IMR-90 (cell line): ENCODE measurements around the gene SLCO1B1. TPM values are rescaled to one million over a fixed set of nuclear protein-coding genes. Genes with fewer than 3 reads are reported as not detected.

Source experiments
- ATAC-seq: fragments of 200-7000 bp; cut with Tn5 transposase; 2 replicates; pipeline ENCODE4 v1.9.1; 2020; ENCODE audit warnings: low read depth, mild to moderate bottlenecking, moderate library complexity
- BruUV-seq: library from RNA; stranded (reverse); fragments of 400-500 nt; replicated peaks from 2 replicates; lab custom pipeline; 2021; lab: Mats Ljungman, UMichigan
- CTCF ChIA-PET: fragments of 300-600 bp; formaldehyde crosslinking; extraction: SDS; loops from one replicate; lab custom pipeline; 2021; ENCODE audit warnings: antibody characterized with exemption; lab: Yijun Ruan, JAX
- POLR2A ChIA-PET: fragments of 300-600 bp; sonication (Branson Sonifier 250); formaldehyde crosslinking; loops from one replicate; lab custom pipeline; 2022; ENCODE audit warnings: antibody characterized with exemption; ENCODE audit not compliant: unreplicated experiment; lab: Charles Lee
- DNase-seq: peaks from one replicate; pipeline ENCODE4 v3.0.0; 2013
- H2AFZ ChIP-seq: replicated peaks from 2 replicates; pipeline ENCODE3; 2013; ENCODE audit warnings: low read length, mild to moderate bottlenecking; ENCODE audit not compliant: poor library complexity
- H2AK5ac ChIP-seq: 2 replicates; pipeline ENCODE4 v1.6.1; 2013; ENCODE audit warnings: low read depth, low read length, inconsistent platforms
- H2AK9ac ChIP-seq: replicated peaks from 2 replicates; pipeline ENCODE3; 2013; ENCODE audit warnings: mild to moderate bottlenecking, low read depth, low read length, moderate library complexity; ENCODE audit not compliant: poor library complexity
- H2BK120ac ChIP-seq: 2 replicates; pipeline ENCODE4 v1.6.1; 2013; ENCODE audit warnings: low read depth, low read length, inconsistent platforms
- H2BK15ac ChIP-seq: 3 replicates; pipeline ENCODE4 v1.6.1; 2013; ENCODE audit warnings: low read depth, low read length, inconsistent platforms
- H2BK20ac ChIP-seq: 2 replicates; pipeline ENCODE4 v1.6.1; 2013; ENCODE audit warnings: low read depth, mild to moderate bottlenecking, inconsistent platforms, low read length, moderate library complexity
- H2BK5ac ChIP-seq: 2 replicates; pipeline ENCODE4 v1.6.1; 2013; ENCODE audit warnings: mild to moderate bottlenecking, low read depth, low read length, inconsistent platforms; ENCODE audit not compliant: poor library complexity, severe bottlenecking
- H3K14ac ChIP-seq: replicated peaks from 2 replicates; pipeline ENCODE4 v1.6.1; 2013; ENCODE audit warnings: low read depth, low read length, inconsistent platforms
- H3K18ac ChIP-seq: 2 replicates; pipeline ENCODE4 v1.6.1; 2013; ENCODE audit warnings: low read depth, low read length, control low read depth
- H3K23ac ChIP-seq: 2 replicates; pipeline ENCODE4 v1.6.1; 2013; ENCODE audit warnings: low read depth, low read length, inconsistent platforms
- H3K27ac ChIP-seq: 2 replicates; pipeline ENCODE4 v1.5.1; 2013; ENCODE audit warnings: mild to moderate bottlenecking, control low read depth, low read length; ENCODE audit not compliant: insufficient read depth
- H3K27me3 ChIP-seq: 2 replicates; pipeline ENCODE4 v1.6.1; 2013; ENCODE audit warnings: low read length; ENCODE audit not compliant: control insufficient read depth, insufficient read depth
- H3K36me3 ChIP-seq: 2 replicates; pipeline ENCODE4 v1.6.1; 2013; ENCODE audit warnings: low read length, mixed read lengths; ENCODE audit not compliant: control insufficient read depth, insufficient read depth
- H3K4ac ChIP-seq: 2 replicates; pipeline ENCODE4 v1.6.1; 2013; ENCODE audit warnings: low read depth, low read length, inconsistent platforms
- H3K4me1 ChIP-seq: 2 replicates; pipeline ENCODE4 v1.6.1; 2013; ENCODE audit warnings: low read length, mixed read lengths; ENCODE audit not compliant: control insufficient read depth, insufficient read depth
- H3K4me2 ChIP-seq: 2 replicates; pipeline ENCODE4 v1.6.1; 2013; ENCODE audit warnings: low read depth, mild to moderate bottlenecking, control low read depth, low read length, moderate library complexity
- H3K4me3 ChIP-seq: 2 replicates; pipeline ENCODE4 v1.5.1; 2013; ENCODE audit warnings: low read depth, mild to moderate bottlenecking, control low read depth, low read length, moderate library complexity; ENCODE audit not compliant: insufficient read depth
- H3K56ac ChIP-seq: 2 replicates; pipeline ENCODE4 v1.6.1; 2013; ENCODE audit warnings: low read length, inconsistent platforms; ENCODE audit not compliant: insufficient read depth; ENCODE audit errors: extremely low read depth
- H3K79me1 ChIP-seq, 2 experiments: 2 replicates each; pipeline ENCODE4 v1.6.1; 2013; ENCODE audit warnings: low read length in 2 of 2, inconsistent platforms in 1 of 2, low read depth in 1 of 2
- H3K9ac ChIP-seq: 2 replicates; pipeline ENCODE4 v1.6.1; 2013; ENCODE audit warnings: low read depth, low read length, control low read depth
- H3K9me1 ChIP-seq: 2 replicates; pipeline ENCODE4 v1.6.1; 2013; ENCODE audit warnings: low read length, inconsistent platforms; ENCODE audit not compliant: insufficient read depth
- H3K9me3 ChIP-seq: 2 replicates; pipeline ENCODE4 v1.6.1; 2013; ENCODE audit warnings: low read length; ENCODE audit not compliant: control insufficient read depth, insufficient read depth
- H4K20me1 ChIP-seq: 2 replicates; pipeline ENCODE4 v1.6.1; 2013; ENCODE audit warnings: low read length, inconsistent platforms; ENCODE audit not compliant: insufficient read depth
- H4K5ac ChIP-seq: 2 replicates; pipeline ENCODE4 v1.6.1; 2013; ENCODE audit warnings: mild to moderate bottlenecking, low read depth, low read length, control low read depth
- H4K8ac ChIP-seq, 2 experiments: 2 replicates each; pipeline ENCODE4 v1.6.1; 2013; ENCODE audit warnings: low read depth in 2 of 2, low read length in 2 of 2, control low read depth in 1 of 2, inconsistent platforms in 1 of 2
- H4K91ac ChIP-seq: 2 replicates; pipeline ENCODE4 v1.6.1; 2013; ENCODE audit warnings: low read depth, low read length, inconsistent platforms; ENCODE audit not compliant: insufficient read depth
- BHLHE40 ChIP-seq: fragments of 150-350 bp; IDR thresholded peaks from 2 replicates; pipeline ENCODE4 v1.6.1; 2016; ENCODE audit warnings: mild to moderate bottlenecking, low read depth, low read length
- CEBPB ChIP-seq: IDR thresholded peaks from 2 replicates; pipeline ENCODE4 v1.6.1; 2012; ENCODE audit warnings: low read depth, low read length, improper control_type of control experiment
- CHD1 ChIP-seq: IDR thresholded peaks from 2 replicates; pipeline ENCODE4 v1.6.1; 2012; ENCODE audit warnings: low read depth, low read length, improper control_type of control experiment
- FOS ChIP-seq: fragments of 150-350 bp; IDR thresholded peaks from 2 replicates; pipeline ENCODE4 v1.6.1; 2016; ENCODE audit warnings: low read depth, low read length
- MAFK ChIP-seq: IDR thresholded peaks from 2 replicates; pipeline ENCODE4 v1.6.1; 2012; ENCODE audit warnings: low read depth, low read length, improper control_type of control experiment
- MAZ ChIP-seq: IDR thresholded peaks from 2 replicates; pipeline ENCODE4 v1.6.1; 2012; ENCODE audit warnings: low read depth, mild to moderate bottlenecking, low read length, improper control_type of control experiment, moderate library complexity, borderline replicate concordance
- MXI1 ChIP-seq: IDR thresholded peaks from 2 replicates; pipeline ENCODE4 v1.6.1; 2012; ENCODE audit warnings: low read depth, mild to moderate bottlenecking, low read length, moderate library complexity, borderline replicate concordance
- NFE2L2 ChIP-seq: fragments of 150-350 bp; IDR thresholded peaks from 2 replicates; pipeline ENCODE4 v1.6.1; 2016; ENCODE audit warnings: low read depth, mild to moderate bottlenecking, low read length
- POLR2A ChIP-seq: IDR thresholded peaks from 2 replicates; pipeline ENCODE4 v1.6.1; 2012; ENCODE audit warnings: mild to moderate bottlenecking, low read depth, low read length
- RAD21 ChIP-seq: IDR thresholded peaks from 2 replicates; pipeline ENCODE4 v1.6.1; 2012; ENCODE audit warnings: low read length, improper control_type of control experiment
- RCOR1 ChIP-seq: IDR thresholded peaks from 2 replicates; pipeline ENCODE4 v1.6.1; 2012; ENCODE audit warnings: mild to moderate bottlenecking, low read length, improper control_type of control experiment; ENCODE audit not compliant: insufficient replicate concordance
- RFX5 ChIP-seq: IDR thresholded peaks from 2 replicates; pipeline ENCODE4 v1.8.0; 2012; ENCODE audit warnings: low read depth, mild to moderate bottlenecking, low read length, moderate library complexity
- SMC3 ChIP-seq: fragments of 150-350 bp; IDR thresholded peaks from 2 replicates; pipeline ENCODE4 v1.6.1; 2016; ENCODE audit warnings: low read depth, mild to moderate bottlenecking, antibody characterized with exemption, low read length, moderate library complexity
- WGBS, 2 experiments: methylation state at CpG; one replicate each; pipeline versions ENCODE4 v1.1.5 to v1.1.7; 2013; ENCODE audit warnings: missing lambda C conversion rate in 2 of 2; ENCODE audit not compliant: insufficient read length in 1 of 2; ENCODE audit errors: extremely low coverage in 2 of 2; 5-methylcytosine and 5-hydroxymethylcytosine counted together
- dilution Hi-C: fragments of 300-500 bp; cut with HindIII; formaldehyde crosslinking; loops from one replicate; pipeline ENCODE4 v1.14.3; 2018; ENCODE audit warnings: low sequenced_read_pairs; ENCODE audit not compliant: unreplicated experiment
- in situ Hi-C: fragments of 300-500 bp; cut with MboI; formaldehyde crosslinking; loops from 3 replicates; pipeline ENCODE4 v1.14.3; 2019; ENCODE audit warnings: low sequenced_read_pairs, inconsistent platforms, mixed read lengths
- intact Hi-C: fragments of 100-400 bp; cut with micrococcal nuclease; formaldehyde crosslinking; loops from 2 replicates; pipeline ENCODE4 v1.10.0; 2022
- polyA plus RNA-seq, 3 experiments: library from polyadenylated mRNA; depleted of rRNA; stranded (reverse); fragments of >200 nt; gene quantifications; 2 replicates each; pipeline ENCODE4 v1.2.3, GENCODE V29; 2012; ENCODE audit warnings: low replicate concordance in 1 of 3
- total RNA-seq: library from RNA; depleted of rRNA; stranded (reverse); fragments of >200 nt; gene quantifications from 2 replicates; pipeline ENCODE4 v1.2.3, GENCODE V29; 2012
- TF ChIP-seq, protein P1 (sequence below): conservative IDR thresholded peaks from 2 replicates; pipeline ENCODE4 v1.5.1; 2012; ENCODE audit warnings: mild to moderate bottlenecking, low read depth, low read length, improper control_type of control experiment
- TF ChIP-seq, protein P2 (sequence below): fragments of 150-350 bp; IDR thresholded peaks from 2 replicates; pipeline ENCODE4 v1.6.1; 2017; ENCODE audit warnings: mild to moderate bottlenecking, antibody characterized with exemption, low read length, low read depth
- TF ChIP-seq, protein P3 (sequence below): fragments of 150-350 bp; IDR thresholded peaks from 2 replicates; pipeline ENCODE4 v1.6.1; 2016; ENCODE audit warnings: low read depth, mild to moderate bottlenecking, low read length, moderate library complexity, borderline replicate concordance

The SLCO1B1 gene
- total and polyA plus RNA-seq, 2 of the 4 experiments (the other 2 are of a cell fraction) = not detected

DNA sequence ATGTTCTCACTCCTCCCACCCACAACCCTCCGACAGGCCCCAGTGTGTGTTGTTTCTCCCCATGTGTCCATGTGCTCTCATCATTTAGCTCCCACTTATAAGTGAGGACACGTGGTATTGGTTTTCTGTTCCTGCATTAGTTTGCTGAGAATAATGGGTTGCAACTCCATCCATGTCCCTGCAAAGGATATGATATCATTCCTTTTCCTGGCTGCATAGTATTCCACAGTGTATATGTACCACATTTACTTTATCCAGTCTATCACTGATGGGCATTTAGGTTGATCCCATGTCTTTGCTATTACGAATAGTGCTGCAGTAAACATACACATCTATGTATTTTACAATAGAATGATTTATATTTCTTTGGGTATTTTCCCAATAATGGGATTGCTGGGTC, 126.2 kb downstream of the SLCO1B1 start:
- Histone ChIP-seq H3K9ac (no peak overlapping the region), H3K14ac (no peak overlapping the region), H2AK9ac (no peak overlapping the region), H3K9me3 (peaks cover 5% of the 10 kb centered on the region), H2AFZ (no peak overlapping the region), H2BK120ac (no peak overlapping the region), H3K4ac (no peak overlapping the region), H2BK5ac (no peak overlapping the region), H3K4me1 (no peaks in the 10 kb centered on the region), H2BK20ac (no peak overlapping the region), H4K5ac (no peak overlapping the region), H3K4me3 (no peak overlapping the region), H3K56ac (no peak overlapping the region), H3K4me2 (no peak overlapping the region), H3K27me3 (no peaks in the 10 kb centered on the region), H4K91ac (no peak overlapping the region), H3K23ac (no peak overlapping the region), H2AK5ac (no peak overlapping the region), H3K27ac (no peak overlapping the region), H3K18ac (no peak overlapping the region), H3K79me1 (no peaks in the 10 kb centered on the region), H4K20me1 (no peaks in the 10 kb centered on the region), H2BK15ac (no peak overlapping the region), H4K8ac (no peak overlapping the region), H3K36me3 (no peaks in the 10 kb centered on the region), H3K9me1 (no peaks in the 10 kb centered on the region)
- WGBS, 2 experiments = no CpG with 5 or more reads among the region's 3 CpGs
- no peak for ATAC-seq
- DNase-seq = no peak
- CTCF ChIA-PET = no interaction called here
- BruUV-seq = no TSS peak
- POLR2A ChIA-PET = no interaction called here
- intact Hi-C loops (no loop called here), dilution Hi-C loops (no loop called here), in situ Hi-C loops (no loop called here)
- TF ChIP-seq RAD21 = no peak
- TF ChIP-seq NFE2L2 = no peak
- TF ChIP-seq, protein P1, sequence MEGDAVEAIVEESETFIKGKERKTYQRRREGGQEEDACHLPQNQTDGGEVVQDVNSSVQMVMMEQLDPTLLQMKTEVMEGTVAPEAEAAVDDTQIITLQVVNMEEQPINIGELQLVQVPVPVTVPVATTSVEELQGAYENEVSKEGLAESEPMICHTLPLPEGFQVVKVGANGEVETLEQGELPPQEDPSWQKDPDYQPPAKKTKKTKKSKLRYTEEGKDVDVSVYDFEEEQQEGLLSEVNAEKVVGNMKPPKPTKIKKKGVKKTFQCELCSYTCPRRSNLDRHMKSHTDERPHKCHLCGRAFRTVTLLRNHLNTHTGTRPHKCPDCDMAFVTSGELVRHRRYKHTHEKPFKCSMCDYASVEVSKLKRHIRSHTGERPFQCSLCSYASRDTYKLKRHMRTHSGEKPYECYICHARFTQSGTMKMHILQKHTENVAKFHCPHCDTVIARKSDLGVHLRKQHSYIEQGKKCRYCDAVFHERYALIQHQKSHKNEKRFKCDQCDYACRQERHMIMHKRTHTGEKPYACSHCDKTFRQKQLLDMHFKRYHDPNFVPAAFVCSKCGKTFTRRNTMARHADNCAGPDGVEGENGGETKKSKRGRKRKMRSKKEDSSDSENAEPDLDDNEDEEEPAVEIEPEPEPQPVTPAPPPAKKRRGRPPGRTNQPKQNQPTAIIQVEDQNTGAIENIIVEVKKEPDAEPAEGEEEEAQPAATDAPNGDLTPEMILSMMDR = no peak
- TF ChIP-seq CEBPB = no peak
- TF ChIP-seq, protein P2, sequence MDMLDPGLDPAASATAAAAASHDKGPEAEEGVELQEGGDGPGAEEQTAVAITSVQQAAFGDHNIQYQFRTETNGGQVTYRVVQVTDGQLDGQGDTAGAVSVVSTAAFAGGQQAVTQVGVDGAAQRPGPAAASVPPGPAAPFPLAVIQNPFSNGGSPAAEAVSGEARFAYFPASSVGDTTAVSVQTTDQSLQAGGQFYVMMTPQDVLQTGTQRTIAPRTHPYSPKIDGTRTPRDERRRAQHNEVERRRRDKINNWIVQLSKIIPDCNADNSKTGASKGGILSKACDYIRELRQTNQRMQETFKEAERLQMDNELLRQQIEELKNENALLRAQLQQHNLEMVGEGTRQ = no peak
- no peak for TF ChIP-seq RFX5
- no peak for TF ChIP-seq MXI1
- TF ChIP-seq MAZ = no peak
- no peak for TF ChIP-seq MAFK
- TF ChIP-seq BHLHE40 = no peak
- TF ChIP-seq, protein P3, sequence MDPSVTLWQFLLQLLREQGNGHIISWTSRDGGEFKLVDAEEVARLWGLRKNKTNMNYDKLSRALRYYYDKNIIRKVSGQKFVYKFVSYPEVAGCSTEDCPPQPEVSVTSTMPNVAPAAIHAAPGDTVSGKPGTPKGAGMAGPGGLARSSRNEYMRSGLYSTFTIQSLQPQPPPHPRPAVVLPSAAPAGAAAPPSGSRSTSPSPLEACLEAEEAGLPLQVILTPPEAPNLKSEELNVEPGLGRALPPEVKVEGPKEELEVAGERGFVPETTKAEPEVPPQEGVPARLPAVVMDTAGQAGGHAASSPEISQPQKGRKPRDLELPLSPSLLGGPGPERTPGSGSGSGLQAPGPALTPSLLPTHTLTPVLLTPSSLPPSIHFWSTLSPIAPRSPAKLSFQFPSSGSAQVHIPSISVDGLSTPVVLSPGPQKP = no peak
- TF ChIP-seq RCOR1 = no peak
- TF ChIP-seq POLR2A = no peak
- TF ChIP-seq CHD1 = no peak
- no peak for TF ChIP-seq SMC3
- no peak for TF ChIP-seq FOS
